ENCODE measurements around the gene EXPH5.

Gene EXPH5

DNA sequence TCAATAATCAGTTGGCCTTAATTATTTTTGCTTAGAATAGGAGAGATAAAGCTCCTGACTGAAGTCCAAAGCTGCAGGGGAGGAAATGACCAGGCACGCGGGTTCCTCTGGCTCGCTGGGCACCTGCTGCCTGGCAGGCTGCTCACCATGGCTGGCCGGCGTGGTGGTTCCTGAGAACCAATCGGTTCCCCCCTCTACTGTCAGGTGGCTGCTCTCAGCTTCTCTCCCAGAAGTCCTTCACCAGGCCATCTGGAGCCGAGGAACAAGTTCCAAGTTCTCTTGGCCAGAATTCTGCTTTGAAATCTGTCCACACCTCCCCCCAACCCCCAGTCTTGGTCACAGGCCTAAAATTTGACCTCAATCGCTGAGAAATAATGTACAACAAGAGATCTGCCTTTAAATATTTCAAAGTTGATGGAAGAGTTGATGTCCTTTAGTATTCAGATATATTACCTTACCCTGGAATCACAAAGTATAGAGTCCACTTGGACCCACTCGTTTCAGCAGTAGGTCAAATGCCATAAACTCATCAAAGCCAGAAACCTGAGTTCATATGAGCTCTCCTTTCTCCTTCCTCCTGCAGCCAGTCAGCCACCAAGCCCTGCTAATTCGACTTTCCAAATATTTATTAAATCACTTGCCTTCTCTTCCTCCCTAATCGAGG is 25.2 kb downstream of the EXPH5 start:
- in situ Hi-C loops (cut with MboI; ENCODE audit: low sequenced_read_pairs): no loop called here

DNA sequence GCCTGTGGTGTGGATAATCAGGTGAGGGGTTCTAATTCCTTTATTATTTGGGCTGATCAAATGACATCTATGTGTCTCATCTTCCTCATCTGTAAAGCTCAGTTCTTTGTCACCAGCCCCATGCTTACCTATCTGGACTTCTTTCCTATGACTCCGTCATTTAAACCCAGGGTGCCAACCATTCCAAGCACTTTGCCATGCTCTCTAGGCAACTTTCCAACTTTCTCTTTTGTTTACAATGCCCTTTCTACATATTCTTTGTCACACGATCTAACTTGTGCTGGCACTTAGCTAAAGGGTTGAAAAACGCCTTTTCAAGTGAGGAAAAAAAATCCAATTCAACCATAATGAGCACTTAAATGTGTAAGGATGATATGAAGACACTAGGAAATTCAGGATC is 27.9 kb downstream of the EXPH5 start:
- in situ Hi-C loops (cut with MboI; ENCODE audit: low sequenced_read_pairs): no loop called here

DNA sequence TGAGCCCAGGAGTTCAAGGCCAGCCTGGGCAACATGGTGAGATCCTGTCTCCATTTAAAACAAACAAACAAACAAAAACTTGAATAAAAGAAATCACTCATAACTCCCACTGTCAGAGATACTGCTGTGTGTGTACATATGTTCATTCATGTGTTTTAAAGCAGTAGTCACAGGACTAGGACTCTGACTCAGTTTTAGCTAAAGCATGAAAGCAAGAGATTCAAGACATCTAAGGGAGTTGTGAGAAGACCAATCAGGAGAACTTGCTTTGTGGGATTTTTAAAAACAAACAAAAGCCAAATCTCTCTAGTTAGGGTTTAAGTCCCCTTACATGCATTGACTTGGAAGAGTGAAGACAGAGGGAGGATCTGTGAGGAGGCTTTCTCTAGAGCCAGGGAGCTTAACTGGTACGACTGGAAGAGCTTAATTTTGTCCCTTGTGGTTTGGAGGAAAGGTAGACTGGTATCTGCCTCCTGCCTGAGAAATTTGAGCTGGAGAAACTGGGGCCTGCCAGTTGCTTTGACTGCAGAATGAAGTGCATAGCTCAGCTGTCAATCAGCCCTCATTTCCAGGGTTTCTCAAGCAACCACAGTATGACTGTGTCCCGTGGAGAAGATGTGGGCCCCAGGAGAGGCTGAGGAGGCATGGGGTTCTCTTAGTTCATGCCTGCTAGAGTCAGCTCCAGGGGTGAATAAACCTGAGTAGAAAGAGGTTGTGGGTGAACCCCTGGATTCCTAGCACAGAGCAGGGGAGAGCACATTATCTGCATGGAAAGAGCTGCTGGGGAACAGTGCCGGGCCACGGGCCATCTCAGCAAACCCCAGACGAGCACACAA is 30.6 kb downstream of the EXPH5 start:
- in situ Hi-C loops (cut with MboI; ENCODE audit: low sequenced_read_pairs): no loop called here

DNA sequence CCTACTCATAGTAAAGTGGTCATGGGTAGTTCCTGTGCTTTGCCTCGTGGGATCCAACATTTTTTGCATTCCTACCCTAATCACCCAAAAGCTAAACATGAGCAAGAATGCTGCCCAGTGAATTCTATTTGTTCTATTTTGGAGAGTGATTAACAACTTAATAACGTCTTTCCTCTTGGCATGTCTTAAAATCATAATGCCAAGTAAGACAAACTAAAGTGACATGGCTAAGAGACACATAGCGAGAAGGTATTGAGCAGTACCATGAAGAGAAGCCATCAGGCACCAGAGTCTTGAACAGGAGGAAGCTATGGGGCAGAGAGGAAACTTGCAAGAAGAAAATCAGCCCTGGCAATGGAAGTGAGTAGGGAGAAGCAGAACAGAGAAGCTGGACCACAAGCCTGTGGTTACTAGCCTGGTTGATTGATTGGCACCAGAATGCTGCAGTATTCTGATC is 32.0 kb downstream of the EXPH5 start:
- in situ Hi-C loops (cut with MboI; ENCODE audit: low sequenced_read_pairs): no loop called here

DNA sequence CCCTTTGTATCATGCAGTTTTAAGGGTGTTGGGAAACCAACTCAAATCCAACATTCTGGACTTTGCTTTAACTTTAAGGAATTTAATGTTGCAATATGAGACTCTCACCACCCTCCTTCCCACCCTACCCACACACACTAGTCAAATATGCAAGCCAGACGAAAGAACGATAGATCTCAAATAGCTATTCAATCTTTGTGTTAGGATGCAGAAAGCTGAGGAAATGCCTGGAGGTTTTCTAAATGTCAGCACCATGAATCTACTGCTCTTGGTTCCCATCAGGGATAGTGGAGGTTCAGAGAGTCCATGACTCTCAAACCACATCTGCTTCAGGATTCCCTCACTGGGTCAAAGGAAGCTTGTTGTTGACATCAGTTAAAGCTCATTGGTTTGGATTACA is 33.7 kb downstream of the EXPH5 start:
- in situ Hi-C loops (cut with MboI; ENCODE audit: low sequenced_read_pairs): no loop called here

DNA sequence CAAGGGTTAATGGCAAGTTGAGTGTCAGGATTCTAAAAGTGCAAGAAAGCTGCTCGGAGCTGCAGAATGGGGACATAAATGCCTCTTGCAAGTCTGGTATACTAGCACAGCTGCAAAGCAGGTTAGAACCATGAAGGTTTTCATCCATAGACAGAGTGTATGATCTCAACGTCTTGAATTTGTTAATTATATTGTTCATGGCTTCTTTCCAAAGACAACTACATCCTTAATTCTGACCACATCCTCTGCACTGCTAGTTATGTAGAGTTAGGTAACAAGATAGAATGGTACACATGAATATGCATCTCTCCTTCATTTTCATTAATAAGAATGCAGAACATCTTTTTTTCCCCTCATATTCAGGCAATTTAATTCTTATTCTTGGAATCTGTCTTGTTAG is 34.2 kb downstream of the EXPH5 start:
- in situ Hi-C loops (cut with MboI; ENCODE audit: low sequenced_read_pairs): no loop called here

DNA sequence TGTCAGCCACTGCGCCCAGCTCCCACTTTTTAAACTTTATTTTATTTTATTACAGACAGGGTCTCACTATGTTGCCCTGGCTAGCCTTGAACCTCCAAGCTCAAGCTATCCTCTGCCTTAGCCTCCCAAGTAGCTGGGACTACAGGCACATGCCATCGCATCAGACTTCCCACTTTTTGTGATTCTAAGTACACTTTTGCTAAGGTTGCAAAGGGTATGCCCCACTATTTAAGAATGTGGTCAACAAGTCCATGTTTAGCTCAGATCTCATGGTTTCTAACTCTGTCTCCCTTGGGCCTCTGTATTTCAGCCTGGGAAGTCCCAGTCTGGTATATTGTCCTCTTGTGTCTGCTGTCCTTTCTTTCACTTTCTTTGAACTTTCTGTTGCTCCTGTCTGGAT is 35.3 kb downstream of the EXPH5 start:
- in situ Hi-C loops (cut with MboI; ENCODE audit: low sequenced_read_pairs): no loop called here

DNA sequence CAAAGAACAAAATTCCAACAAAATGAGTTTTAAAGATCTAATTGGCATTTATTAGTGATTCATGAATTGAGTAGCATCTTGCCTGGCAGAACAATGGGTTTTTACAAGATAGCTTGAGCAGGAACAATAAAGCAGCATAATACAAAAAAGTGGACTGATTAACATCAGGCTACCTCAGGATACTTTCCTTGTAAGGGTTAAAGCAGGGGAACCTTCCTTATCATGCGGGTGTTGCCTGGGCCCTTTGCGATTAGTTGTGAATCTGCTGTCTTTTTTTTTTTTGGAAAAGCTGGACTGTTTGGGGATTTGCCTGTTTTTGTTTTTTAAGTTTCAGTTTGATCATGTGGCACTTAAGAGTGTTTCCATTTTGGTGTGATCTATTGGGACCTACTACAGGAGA is 37.5 kb downstream of the EXPH5 start:
- in situ Hi-C loops (cut with MboI; ENCODE audit: low sequenced_read_pairs): no loop called here

DNA sequence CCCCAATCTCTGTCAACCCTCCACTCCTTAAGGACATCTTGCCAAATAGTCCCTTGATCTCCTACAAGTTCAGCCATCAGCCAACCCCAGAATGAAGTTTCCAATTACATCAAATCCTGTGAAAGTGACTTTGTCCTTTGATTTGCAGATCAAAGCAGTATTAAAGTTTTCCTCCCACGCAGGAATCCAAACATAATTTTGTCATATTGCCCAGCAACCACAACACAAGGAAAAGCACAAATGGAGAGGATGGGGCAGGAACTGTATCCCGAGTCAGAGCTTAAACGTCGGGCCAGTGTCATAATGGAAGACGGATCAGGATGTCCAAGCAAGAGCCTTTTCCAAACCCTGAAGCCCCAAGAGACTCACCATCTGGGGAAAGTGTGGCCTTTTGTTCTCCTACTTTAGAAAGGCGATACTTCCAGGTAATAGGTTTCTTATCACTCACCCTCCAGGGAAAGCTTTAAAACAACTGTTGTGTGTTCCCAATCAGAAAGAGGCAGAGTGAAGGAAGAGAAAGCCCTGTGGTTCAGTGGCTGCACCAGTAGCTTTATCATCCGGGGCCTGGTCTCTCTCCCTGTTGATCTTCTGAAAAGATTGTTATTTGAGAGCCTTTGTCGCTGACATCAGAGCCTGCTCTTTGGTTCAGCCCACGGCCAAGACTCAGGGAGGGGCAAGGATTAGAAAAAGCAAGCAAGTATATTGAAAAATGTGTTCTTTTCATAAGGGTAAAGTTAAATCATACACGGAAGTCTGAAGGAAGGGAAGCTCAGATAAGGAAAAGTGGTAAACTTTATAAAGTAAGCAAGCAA is 41.7 kb downstream of the EXPH5 start:
- in situ Hi-C loops (cut with MboI; ENCODE audit: low sequenced_read_pairs): no loop called here

DNA sequence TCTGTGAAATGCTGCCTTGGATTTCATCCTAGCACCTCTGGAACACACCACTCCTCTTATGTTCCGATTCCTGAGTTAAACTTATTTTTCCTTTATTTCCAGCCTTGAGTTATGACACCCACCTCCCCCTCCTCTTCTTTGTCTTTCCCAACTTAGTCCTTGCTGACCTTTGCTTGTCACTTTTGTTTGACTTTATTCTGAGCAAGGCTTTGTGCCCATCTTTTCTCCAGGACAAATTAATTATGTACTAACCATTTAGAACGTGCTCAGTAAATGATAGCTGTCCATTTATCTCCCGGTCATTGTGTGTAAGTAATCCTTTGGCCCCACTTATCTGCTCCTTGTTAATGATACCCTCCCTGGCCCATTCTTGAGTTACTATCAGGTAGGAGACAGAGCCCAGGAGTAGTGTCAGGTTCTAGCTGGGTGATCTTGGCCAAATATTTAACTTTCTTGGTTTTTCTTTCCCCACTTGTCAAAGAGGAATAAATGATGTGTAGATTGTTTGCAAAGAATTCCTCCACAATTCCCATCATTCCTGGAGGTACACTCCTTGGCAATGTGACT is 44.2 kb downstream of the EXPH5 start:
- in situ Hi-C loops (cut with MboI; ENCODE audit: low sequenced_read_pairs): no loop called here

DNA sequence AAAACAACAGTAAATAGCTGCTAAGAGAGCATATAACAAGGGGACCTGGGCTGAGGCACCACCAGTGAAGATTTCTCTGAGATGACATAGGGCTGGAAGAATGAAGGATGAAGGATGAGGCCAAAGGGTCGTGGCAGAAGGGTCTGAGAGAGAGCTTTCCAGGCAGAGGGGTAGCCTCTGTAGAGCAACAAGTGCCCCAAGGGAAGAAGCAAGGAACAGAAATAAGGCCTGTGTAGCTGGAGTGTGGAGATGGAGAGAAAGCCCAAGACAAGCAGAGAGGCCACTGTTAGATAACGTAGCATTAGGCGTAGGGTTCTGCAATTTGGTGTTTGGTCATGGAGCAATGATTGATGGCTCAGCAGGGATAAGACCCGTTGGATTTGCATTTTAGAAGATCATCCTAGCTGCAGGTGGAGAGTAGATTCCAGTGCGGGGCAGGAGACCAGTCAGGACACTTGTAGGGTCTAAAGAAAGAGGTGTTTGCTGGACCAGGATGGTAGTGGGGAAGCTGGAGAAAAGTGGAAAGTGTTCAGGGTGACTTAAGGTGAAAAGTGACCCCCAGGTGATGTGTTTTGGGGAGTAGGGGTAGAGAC is 47.6 kb downstream of the EXPH5 start:
- in situ Hi-C loops (cut with MboI; ENCODE audit: low sequenced_read_pairs): no loop called here

DNA sequence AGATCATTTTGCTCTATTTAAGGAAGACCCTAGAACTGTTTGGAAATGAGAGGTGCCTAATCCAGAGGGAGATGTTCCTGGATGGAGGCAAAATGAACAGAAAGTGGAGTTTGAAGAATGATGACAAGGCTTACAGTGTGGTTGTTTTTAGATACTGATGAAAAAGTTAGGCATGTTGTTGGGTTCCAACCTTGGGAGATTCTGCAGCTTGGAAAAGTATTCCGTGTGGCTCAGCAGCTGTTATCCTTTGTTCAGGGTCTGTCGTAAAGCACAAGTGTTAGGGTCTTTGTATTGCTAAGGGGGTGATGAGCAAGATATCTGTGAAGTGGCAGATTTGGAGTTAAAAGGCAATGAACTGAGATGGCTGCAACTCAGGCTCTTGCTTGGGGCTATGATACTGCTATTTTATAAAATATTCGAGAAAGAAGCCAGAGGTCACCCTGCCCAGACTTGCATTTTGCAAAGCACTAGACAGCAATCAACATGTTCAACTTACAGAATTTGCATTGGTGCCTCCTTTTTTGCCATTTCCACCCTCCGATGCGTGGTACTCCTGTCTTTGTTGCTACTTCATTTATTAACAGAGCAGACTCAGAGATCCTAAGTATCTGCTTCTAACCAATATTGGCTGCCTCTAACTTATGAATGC is 50.1 kb downstream of the EXPH5 start:
- in situ Hi-C loops (cut with MboI; ENCODE audit: low sequenced_read_pairs): no loop called here

DNA sequence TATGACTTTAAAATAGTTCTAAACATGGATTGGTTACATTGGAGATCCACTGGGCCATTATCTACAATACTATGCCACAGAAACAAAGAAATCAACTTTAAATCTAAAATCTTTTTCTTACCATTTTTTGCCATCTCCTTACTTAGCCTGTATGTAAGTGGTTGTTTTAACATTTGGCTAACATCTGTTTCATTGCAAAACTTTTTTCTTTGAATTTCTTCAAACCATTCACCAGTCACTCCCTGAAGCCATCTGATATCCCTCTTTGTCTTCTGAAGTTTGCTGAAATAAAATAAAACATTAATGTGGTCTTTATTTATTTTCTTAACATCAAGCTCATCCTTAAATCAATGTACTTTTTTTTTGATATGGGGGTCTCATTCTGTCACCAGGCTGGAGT is 52.0 kb downstream of the EXPH5 start:
- in situ Hi-C loops (cut with MboI; ENCODE audit: low sequenced_read_pairs): no loop called here

DNA sequence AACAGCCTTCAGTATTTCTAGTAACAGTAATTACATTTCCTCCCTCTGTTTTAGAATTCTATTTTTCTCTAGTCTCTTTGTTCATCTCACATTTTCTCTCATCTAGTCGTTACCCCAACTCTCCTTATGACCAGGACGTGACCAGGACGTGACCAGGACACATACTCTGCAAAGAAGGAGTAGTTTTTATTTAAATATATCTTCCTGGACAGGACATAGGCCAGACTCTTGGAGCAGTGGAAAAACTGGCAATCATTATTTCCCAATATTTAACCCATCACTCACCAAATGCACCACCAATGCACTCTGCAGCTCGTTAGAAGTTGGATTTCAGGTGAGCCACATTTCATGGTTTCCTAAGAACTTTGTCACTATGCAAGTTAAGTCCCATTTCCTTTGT is 55.1 kb downstream of the EXPH5 start:
- in situ Hi-C loops (cut with MboI; ENCODE audit: low sequenced_read_pairs): no loop called here

DNA sequence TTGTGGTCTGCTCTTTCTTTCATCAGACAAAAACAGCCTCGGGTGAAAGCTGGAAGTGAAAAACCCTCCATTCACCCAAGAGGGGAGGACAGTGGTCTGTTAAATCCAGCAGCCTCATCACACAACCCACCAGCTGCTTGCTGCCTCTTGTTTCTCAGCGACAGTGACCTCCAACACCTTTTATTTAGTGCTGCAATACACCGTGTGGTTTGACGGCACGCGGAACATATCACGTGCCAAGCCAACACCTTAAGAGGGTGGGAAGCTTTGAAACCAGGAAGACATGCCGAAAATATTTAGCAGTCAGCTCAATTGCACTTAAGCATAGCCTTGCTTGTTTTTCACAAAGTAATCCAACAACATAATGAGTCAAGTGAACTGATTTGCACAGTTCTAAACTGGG is 55.5 kb downstream of the EXPH5 start:
- in situ Hi-C loops (cut with MboI; ENCODE audit: low sequenced_read_pairs): no loop called here

DNA sequence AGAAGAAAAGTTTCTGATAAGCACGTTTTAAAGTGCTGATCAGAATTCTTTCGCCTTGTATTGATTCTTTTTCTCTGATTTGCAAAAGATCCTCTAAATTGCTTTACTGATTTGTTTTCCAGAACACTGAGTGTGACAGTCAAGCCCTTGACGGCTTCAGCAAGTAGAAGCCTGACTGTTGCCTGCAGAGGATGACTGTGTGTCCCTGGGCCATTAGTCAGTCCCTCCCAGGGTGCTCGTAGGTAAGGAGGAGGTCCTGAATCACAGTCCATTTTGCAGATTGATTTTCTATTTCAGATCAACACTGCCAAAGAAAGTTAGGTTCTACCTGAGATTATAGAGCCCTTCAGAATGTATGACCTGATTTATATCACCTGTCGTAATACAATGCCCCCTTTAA is 56.8 kb downstream of the EXPH5 start:
- in situ Hi-C loops (cut with MboI; ENCODE audit: low sequenced_read_pairs): no loop called here

DNA sequence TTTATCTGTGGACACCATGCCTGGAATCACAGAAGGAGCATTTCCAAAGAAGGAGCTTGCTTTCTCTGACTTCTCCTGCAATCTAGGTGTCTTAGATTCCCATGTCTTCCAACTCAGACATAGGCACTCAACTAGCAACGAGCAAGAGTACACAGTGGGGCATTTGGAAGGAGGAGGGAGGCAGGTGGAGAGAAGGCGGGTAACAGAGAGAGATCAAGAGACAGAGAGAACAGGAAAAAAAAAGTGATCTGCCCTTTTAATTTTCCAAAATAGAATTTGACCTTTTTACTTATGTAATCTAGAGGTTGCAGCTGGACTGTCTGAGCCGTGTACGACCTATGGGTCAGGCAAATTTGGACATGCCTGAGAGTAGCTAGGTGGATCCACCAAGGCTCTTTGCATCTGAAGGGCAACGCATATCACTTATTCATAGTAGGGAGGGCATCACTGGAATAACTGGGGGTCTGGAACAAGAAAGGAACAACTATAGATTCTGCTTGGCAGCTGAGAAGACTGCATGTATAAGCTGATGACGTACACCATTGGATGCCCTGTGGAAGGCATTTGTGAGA is 58.1 kb downstream of the EXPH5 start:
- in situ Hi-C loops (cut with MboI; ENCODE audit: low sequenced_read_pairs): no loop called here

DNA sequence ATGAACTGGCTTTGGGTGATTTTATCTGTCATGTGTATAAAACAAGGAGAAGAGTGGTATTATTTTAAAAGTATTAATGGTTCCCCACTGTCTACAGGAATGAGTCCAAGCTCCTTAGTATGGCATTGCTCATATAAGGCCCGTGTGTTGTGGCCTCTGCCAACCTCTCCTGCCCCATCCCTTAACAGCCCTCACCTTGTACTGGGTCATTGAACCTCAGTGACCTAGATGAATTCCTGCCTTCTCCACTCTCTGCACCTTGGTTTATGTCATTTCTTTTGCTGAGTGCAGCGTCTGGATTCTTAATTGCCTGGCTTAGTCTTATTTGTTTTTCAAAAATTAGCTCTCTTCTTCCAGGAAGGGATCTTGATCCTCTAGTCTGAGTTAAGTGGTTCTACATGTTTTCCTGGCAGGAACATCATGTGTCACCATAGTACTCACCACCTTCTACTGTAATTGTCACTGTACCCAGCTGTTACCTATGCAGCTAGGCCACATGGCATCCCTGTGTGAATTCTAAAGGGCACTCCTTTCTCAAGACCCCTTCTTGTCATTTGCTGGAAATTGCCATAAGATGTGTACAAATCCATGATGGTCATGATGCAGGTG is 59.2 kb downstream of the EXPH5 start:
- in situ Hi-C loops (cut with MboI; ENCODE audit: low sequenced_read_pairs): no loop called here

DNA sequence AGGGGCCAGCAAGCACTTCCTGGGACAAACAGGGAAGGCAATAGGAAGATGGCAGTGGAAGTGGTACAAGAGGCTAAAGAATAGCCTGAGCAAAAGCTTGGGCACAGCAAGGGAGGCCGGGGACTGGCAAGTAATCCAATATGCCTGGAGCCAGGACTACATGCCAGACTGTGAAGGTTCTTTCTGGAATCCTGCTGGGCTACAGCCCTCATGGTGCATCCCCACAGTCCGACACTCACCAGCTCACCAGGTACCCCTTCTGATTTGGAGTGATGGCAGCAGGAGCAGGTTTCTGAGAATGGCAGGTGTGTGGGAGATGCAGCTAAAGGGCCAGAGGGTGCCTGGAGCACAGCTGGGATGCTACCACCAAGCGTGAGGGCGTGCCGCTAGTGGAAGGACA is 63.1 kb downstream of the EXPH5 start:
- in situ Hi-C loops (cut with MboI; ENCODE audit: low sequenced_read_pairs): no loop called here

DNA sequence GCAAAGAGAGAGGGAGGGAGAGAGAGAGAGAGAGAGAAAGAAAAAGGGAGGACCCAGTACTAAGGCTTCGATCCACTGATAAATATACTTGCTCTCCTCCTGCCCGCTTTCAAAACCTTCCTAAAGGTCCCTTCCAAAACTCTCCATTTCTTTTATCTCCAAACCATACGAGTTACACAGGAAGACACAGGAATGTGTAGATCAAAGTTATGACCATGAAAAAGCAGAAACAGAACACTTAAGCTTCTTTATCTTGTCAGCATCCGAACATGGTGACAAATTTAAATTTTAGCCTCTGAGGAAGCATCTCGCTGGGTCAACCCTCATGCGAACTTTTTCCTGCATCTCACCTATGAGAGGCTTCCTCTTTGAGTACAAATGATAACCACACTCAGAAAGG is 66.2 kb downstream of the EXPH5 start:
- in situ Hi-C loops (cut with MboI; ENCODE audit: low sequenced_read_pairs): no loop called here

All from HL-60/S4 treated with phorbol 12-myristate 13-acetate at 8.2 ng/mL for 4 days and 3 days (cell line).